GM20000 (cell line): Measurements from ENCODE around the gene DLG2.

ENCODE experiments used
- DNase-seq: peaks from one replicate; pipeline ENCODE4 v3.0.0; 2012; ENCODE audit warnings: low spot score
- TF ChIP-seq, protein P1 (sequence below): IDR thresholded peaks from 2 replicates; pipeline ENCODE4 v1.5.1; 2012; ENCODE audit warnings: mild to moderate bottlenecking, control low read depth; ENCODE audit errors: extremely low read depth, missing control alignments

The DLG2 gene

GRCh38 chr11:84889556-84889955 lies 737.6 kb downstream of the DLG2 start:
- no peak for DNase-seq
- TF ChIP-seq, protein P1, sequence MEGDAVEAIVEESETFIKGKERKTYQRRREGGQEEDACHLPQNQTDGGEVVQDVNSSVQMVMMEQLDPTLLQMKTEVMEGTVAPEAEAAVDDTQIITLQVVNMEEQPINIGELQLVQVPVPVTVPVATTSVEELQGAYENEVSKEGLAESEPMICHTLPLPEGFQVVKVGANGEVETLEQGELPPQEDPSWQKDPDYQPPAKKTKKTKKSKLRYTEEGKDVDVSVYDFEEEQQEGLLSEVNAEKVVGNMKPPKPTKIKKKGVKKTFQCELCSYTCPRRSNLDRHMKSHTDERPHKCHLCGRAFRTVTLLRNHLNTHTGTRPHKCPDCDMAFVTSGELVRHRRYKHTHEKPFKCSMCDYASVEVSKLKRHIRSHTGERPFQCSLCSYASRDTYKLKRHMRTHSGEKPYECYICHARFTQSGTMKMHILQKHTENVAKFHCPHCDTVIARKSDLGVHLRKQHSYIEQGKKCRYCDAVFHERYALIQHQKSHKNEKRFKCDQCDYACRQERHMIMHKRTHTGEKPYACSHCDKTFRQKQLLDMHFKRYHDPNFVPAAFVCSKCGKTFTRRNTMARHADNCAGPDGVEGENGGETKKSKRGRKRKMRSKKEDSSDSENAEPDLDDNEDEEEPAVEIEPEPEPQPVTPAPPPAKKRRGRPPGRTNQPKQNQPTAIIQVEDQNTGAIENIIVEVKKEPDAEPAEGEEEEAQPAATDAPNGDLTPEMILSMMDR: no peak

- DNase-seq: no peak
- TF ChIP-seq, protein P1: no peak
Observed at GRCh38 chr11:84887055-84887629, 740.0 kb downstream of the DLG2 start.

DNA sequence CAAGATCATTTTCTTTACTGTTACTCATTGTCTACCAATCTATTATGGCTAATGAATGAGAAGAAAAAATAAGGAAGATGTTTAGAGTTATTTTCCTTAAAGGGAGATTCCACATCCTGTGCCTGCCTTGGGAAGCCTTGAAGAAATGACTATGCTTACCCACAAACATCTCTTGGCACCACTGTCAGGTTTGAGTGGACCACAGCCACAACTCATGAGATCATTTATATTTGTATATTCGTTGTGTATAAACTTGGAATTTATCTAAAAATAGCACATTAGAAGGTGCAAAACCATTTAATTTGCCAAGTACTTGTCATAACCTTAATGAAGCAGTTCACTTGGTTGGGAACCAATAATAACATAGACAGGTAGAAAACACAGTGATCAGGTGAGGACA lies 740.8 kb downstream of the DLG2 start:
- TF ChIP-seq, protein P1: no peak
- no peak for DNase-seq

GRCh38 chr11:84884836-84885235 lies 742.3 kb downstream of the DLG2 start:
- DNase-seq: no peak
- TF ChIP-seq, protein P1: no peak

- TF ChIP-seq, protein P1: no peak
- DNase-seq: no peak
Observed at GRCh38 chr11:84882056-84882455, 745.1 kb downstream of the DLG2 start.

- DNase-seq: no peak
- TF ChIP-seq, protein P1: no peak
Observed at GRCh38 chr11:84871116-84871515, 756.0 kb downstream of the DLG2 start.

GRCh38 chr11:84870486-84870885 lies 756.7 kb downstream of the DLG2 start:
- DNase-seq: no peak

More at GRCh38 chr11:84870486-84870885, 756.7 kb downstream of the DLG2 start:
- TF ChIP-seq, protein P1: no peak
